PFSK-1 (cell line): ENCODE data around the gene ACOX1.

Experiments used
- FOXP2 ChIP-seq: optimal IDR thresholded peaks from 2 replicates; pipeline ENCODE3; 2011; ENCODE audit warnings: borderline replicate concordance, control low read depth, inconsistent platforms; ENCODE audit not compliant: insufficient read depth; ENCODE audit errors: extremely low read length, extremely low read depth
- POLR2AphosphoS5 ChIP-seq: IDR thresholded peaks from 2 replicates; pipeline ENCODE4 v1.6.1; 2012; ENCODE audit warnings: low read depth, mild to moderate bottlenecking, control low read depth, low read length, moderate library complexity
- SIN3A ChIP-seq: IDR thresholded peaks from 2 replicates; pipeline ENCODE4 v1.6.1; 2012; ENCODE audit warnings: mild to moderate bottlenecking, low read length, moderate library complexity, borderline replicate concordance; ENCODE audit not compliant: insufficient read depth
- TAF1 ChIP-seq: IDR thresholded peaks from 2 replicates; pipeline ENCODE4 v1.6.1; 2012; ENCODE audit warnings: low read length, control low read depth, borderline replicate concordance; ENCODE audit not compliant: insufficient read depth
- TF ChIP-seq, protein P1 (sequence below), 2 experiments: IDR thresholded peaks; 2 replicates each; pipeline versions ENCODE4 v1.6.1 to v1.8.0; 2011 to 2012; ENCODE audit warnings: low read depth in 2 of 2, low read length in 2 of 2, control low read depth in 1 of 2, inconsistent platforms in 1 of 2, mild to moderate bottlenecking in 1 of 2, moderate library complexity in 1 of 2; ENCODE audit not compliant: insufficient read depth in 1 of 2

ACOX1 gene

DNA sequence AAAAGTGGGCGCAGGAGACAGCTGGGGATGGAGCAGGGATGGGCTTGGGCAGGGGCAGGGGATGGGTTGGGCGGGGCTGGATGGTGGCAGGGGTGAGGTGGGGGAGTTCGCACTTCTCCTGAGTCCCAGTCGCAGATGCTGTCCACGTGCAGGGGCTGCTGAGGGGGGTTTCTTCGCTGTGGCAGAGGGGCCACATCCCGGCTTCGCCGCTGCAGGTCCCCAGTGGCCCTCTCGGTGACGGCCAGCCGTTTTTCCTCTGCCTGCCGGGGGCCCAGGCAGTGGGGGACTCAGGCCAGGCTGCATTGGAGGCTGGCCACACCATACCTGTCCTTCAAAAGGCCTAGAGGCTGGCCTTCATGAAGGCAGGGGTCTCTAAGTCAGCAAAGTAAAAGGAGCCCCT is 39.8 kb upstream of the ACOX1 start:
- TF ChIP-seq FOXP2: no peak
- TF ChIP-seq, protein P1, sequence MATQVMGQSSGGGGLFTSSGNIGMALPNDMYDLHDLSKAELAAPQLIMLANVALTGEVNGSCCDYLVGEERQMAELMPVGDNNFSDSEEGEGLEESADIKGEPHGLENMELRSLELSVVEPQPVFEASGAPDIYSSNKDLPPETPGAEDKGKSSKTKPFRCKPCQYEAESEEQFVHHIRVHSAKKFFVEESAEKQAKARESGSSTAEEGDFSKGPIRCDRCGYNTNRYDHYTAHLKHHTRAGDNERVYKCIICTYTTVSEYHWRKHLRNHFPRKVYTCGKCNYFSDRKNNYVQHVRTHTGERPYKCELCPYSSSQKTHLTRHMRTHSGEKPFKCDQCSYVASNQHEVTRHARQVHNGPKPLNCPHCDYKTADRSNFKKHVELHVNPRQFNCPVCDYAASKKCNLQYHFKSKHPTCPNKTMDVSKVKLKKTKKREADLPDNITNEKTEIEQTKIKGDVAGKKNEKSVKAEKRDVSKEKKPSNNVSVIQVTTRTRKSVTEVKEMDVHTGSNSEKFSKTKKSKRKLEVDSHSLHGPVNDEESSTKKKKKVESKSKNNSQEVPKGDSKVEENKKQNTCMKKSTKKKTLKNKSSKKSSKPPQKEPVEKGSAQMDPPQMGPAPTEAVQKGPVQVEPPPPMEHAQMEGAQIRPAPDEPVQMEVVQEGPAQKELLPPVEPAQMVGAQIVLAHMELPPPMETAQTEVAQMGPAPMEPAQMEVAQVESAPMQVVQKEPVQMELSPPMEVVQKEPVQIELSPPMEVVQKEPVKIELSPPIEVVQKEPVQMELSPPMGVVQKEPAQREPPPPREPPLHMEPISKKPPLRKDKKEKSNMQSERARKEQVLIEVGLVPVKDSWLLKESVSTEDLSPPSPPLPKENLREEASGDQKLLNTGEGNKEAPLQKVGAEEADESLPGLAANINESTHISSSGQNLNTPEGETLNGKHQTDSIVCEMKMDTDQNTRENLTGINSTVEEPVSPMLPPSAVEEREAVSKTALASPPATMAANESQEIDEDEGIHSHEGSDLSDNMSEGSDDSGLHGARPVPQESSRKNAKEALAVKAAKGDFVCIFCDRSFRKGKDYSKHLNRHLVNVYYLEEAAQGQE (IDR thresholded peaks at IDR 0.05; ENCODE audit: insufficient read depth in 1 of 2, low read depth in 2 of 2, low read length in 2 of 2): no peak
- no peak for TF ChIP-seq POLR2AphosphoS5
- no peak for TF ChIP-seq TAF1
- TF ChIP-seq SIN3A: no peak

DNA sequence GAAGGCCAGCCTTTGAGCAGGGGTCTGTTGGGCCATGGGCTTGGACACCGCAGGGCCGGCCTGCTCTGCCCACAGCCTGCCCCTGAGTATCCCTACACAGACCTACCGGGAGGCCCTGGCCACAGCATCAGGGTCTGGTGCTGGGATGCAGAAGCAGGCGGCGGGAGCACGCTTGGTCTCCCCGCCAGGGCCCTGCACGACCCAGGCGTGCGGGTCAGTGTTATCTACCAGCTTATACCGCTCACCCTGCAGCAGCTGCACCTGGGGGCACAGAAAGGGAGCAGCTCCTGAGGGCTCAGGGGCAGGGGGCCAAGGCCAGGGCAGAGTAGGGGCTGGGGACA is 39.3 kb upstream of the ACOX1 start:
- TF ChIP-seq TAF1 (no peak), FOXP2 (no peak), SIN3A (no peak), POLR2AphosphoS5 (no peak)
- TF ChIP-seq, protein P1 (IDR thresholded peaks at IDR 0.05; ENCODE audit: insufficient read depth in 1 of 2, low read depth in 2 of 2, low read length in 2 of 2): no peak

DNA sequence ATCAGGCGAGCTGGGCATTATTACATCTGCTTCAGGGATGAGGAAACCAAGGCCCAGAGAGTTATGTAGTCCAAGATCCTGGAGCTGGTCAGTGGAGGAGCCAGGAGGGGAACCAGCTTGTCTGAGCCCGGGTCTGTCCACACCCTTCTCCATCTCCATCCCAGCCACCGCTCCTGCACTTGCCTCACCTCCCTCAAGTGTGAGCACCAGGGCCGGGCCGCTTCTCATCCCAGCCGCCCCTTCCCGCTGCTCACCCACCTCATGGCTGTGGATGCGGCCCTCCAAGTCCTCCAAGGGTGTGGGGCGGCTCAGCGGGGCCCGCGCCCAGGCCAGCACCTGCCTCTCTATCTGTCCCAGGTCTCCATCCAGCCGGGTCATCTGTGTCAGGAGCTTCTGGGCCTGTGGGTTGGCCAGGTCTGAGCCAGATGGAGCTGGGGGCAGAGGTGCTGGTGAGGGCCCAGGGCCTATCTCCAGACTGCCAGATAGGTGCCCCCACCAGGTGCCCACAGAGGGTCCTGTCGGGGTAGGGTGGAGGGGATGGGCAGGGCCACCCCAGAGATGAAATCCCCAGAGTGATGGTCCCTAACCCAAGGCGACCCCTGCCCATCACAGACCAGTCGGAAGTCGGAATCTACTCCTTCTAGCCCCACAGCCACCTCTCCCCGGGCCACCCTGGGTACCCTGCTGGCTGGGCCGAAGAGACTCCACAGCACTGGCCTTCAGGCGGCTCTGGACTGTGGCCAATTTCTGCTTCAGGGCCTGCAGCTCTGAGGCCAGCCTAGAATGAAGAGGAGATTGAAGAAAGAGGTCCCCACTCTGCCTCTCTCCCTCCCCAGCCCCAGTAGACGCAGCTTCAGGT is 38.7 kb upstream of the ACOX1 start:
- no peak for TF ChIP-seq POLR2AphosphoS5
- no peak for TF ChIP-seq SIN3A
- TF ChIP-seq, protein P1 (IDR thresholded peaks at IDR 0.05; ENCODE audit: insufficient read depth in 1 of 2, low read depth in 2 of 2, low read length in 2 of 2): no peak

DNA sequence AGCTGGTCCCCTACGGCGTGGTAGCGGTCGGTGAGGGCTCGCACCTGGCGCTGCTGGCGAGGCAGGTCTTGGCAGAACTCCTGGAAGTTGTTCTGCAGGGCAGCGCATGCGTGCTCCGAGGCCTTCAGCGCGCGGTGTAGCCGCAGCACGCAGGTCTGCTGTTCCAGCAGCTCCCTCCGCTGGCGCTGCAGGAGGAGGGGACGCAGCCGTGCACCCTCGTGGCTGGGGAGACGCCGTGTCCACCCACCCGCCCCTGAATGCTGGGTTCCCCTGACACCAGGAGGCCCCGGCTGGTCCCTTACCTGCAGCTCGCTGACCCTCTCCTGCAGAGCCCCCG is 35.9 kb upstream of the ACOX1 start:
- no peak for TF ChIP-seq SIN3A
- no peak for TF ChIP-seq TAF1
- no peak for TF ChIP-seq POLR2AphosphoS5
- TF ChIP-seq FOXP2: no peak
- TF ChIP-seq, protein P1 (IDR thresholded peaks at IDR 0.05; ENCODE audit: insufficient read depth in 1 of 2, low read depth in 2 of 2, low read length in 2 of 2): no peak
